HEK293T (cell line): Measurements from ENCODE around the gene ZBTB46.

Experiments used
- ARNT ChIP-seq: fragments of 450-650 bp; IDR thresholded peaks from 2 replicates; pipeline ENCODE4 v1.6.1; 2017; ENCODE audit warnings: mild to moderate bottlenecking
- BHLHE40 ChIP-seq: fragments of 450-650 bp; IDR thresholded peaks from 2 replicates; pipeline ENCODE4 v1.6.1; 2016; ENCODE audit warnings: mild to moderate bottlenecking, moderate library complexity, borderline replicate concordance
- CTBP1 ChIP-seq: fragments of 450-650 bp; IDR thresholded peaks from 2 replicates; pipeline ENCODE4 v1.6.1; 2016; ENCODE audit warnings: borderline replicate concordance
- ELF4 ChIP-seq: fragments of 450-650 bp; IDR thresholded peaks from 2 replicates; pipeline ENCODE4 v1.6.1; 2017; ENCODE audit warnings: antibody characterized with exemption
- FOXA1 ChIP-seq: fragments of 450-650 bp; IDR thresholded peaks from 2 replicates; pipeline ENCODE4 v1.6.1; 2016; ENCODE audit warnings: mild to moderate bottlenecking
- FOXK2 ChIP-seq: fragments of 450-650 bp; IDR thresholded peaks from 2 replicates; pipeline ENCODE4 v1.6.1; 2016; ENCODE audit warnings: mild to moderate bottlenecking
- FOXM1 ChIP-seq: fragments of 450-650 bp; IDR thresholded peaks from 2 replicates; pipeline ENCODE4 v1.6.1; 2017; ENCODE audit warnings: mild to moderate bottlenecking, borderline replicate concordance
- HDGF ChIP-seq: fragments of 450-650 bp; IDR thresholded peaks from 2 replicates; pipeline ENCODE4 v1.6.1; 2017; ENCODE audit warnings: antibody characterized with exemption, borderline replicate concordance
- L3MBTL2 ChIP-seq: fragments of 450-650 bp; conservative IDR thresholded peaks from 2 replicates; pipeline ENCODE4 v1.6.1; 2016; ENCODE audit warnings: mild to moderate bottlenecking
- LEF1 ChIP-seq: fragments of 450-650 bp; IDR thresholded peaks from 2 replicates; pipeline ENCODE4 v1.6.1; 2017; ENCODE audit warnings: mild to moderate bottlenecking, borderline replicate concordance
- NFRKB ChIP-seq: fragments of 450-650 bp; IDR thresholded peaks from 2 replicates; pipeline ENCODE4 v1.6.1; 2016; ENCODE audit warnings: mild to moderate bottlenecking, moderate library complexity
- SP1 ChIP-seq: fragments of 450-650 bp; IDR thresholded peaks from 2 replicates; pipeline ENCODE4 v1.6.1; 2017
- SUZ12 ChIP-seq: fragments of 450-650 bp; IDR thresholded peaks from 2 replicates; pipeline ENCODE4 v1.6.1; 2016; ENCODE audit warnings: mild to moderate bottlenecking
- TF ChIP-seq, protein P1 (sequence below): fragments of 450-650 bp; IDR thresholded peaks from 2 replicates; pipeline ENCODE4 v1.6.1; 2016

DNA sequence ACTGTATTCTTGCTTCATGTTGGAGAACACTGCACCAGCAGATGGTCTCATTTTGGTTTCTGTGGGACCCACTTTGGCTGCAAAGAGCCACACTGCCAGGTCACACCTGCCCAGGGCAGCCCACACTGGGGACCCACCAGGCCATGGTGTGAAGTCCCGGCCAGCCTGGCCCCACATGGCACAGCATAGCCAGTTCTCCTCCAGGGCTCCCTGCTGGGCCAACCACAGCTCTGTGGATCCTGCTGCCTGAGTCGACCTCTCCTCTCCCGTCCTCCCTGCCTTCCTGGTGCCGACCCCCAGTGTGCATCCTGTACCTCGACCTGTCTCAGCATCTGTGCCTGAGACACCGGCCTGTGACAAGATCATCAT lies 126.3 kb downstream of the ZBTB46 start:
- TF ChIP-seq NFRKB, result no peak
- TF ChIP-seq ARNT, result no peak
- TF ChIP-seq FOXM1, result no peak
- no peak for TF ChIP-seq BHLHE40
- no peak for TF ChIP-seq SUZ12
- no peak for TF ChIP-seq FOXK2
- no peak for TF ChIP-seq CTBP1
- no peak for TF ChIP-seq L3MBTL2
- TF ChIP-seq SP1, result no peak
- no peak for TF ChIP-seq HDGF
- no peak for TF ChIP-seq LEF1
- TF ChIP-seq FOXA1, result no peak
- TF ChIP-seq ELF4, result no peak
- TF ChIP-seq, protein P1, sequence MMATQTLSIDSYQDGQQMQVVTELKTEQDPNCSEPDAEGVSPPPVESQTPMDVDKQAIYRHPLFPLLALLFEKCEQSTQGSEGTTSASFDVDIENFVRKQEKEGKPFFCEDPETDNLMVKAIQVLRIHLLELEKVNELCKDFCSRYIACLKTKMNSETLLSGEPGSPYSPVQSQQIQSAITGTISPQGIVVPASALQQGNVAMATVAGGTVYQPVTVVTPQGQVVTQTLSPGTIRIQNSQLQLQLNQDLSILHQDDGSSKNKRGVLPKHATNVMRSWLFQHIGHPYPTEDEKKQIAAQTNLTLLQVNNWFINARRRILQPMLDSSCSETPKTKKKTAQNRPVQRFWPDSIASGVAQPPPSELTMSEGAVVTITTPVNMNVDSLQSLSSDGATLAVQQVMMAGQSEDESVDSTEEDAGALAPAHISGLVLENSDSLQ, result no peak
